Suprapubic skin (tissue), 4 donors: Measurements from ENCODE around the gene CLCN5. TPM values are rescaled to one million over a fixed set of nuclear protein-coding genes. Genes with fewer than 3 reads are reported as not detected.

ENCODE experiments used
- DNase-seq, 2 donors: peaks; one replicate each; pipeline ENCODE4 v3.0.0-alpha.2; 2019; ENCODE audit warnings: low spot score in 2 of 2
- H3K27ac ChIP-seq: fragments of 200-600 bp; sonication (generic); one replicate; pipeline ENCODE4 v1.5.1; 2019
- H3K27me3 ChIP-seq: fragments of 200-600 bp; sonication (generic); one replicate; pipeline ENCODE4 v1.5.1; 2019
- H3K36me3 ChIP-seq: fragments of 200-600 bp; sonication (generic); one replicate; pipeline ENCODE4 v1.5.1; 2019
- H3K4me1 ChIP-seq: fragments of 200-600 bp; sonication (generic); one replicate; pipeline ENCODE4 v1.5.1; 2019
- H3K4me3 ChIP-seq: fragments of 200-600 bp; sonication (generic); one replicate; pipeline ENCODE4 v1.5.1; 2019; ENCODE audit warnings: mild to moderate bottlenecking
- H3K9me3 ChIP-seq: fragments of 200-600 bp; sonication (generic); one replicate; pipeline ENCODE4 v1.5.1; 2019
- CTCF ChIP-seq, 2 donors: fragments of 200-600 bp in 1 of 2; fragments of 450-650 bp in 1 of 2; sonication (generic) in 1 of 2; IDR thresholded peaks; one replicate each; pipeline ENCODE4 v1.5.1; 2016 to 2019; ENCODE audit warnings: antibody characterized with exemption in 2 of 2, mild to moderate bottlenecking in 1 of 2, moderate library complexity in 1 of 2
- EP300 ChIP-seq: sonication (generic); formaldehyde crosslinking; IDR thresholded peaks from one replicate; pipeline ENCODE4 v1.6.1; 2017; ENCODE audit warnings: antibody characterized with exemption
- POLR2A ChIP-seq, 2 donors: fragments of 450-650 bp; IDR thresholded peaks; one replicate each; pipeline ENCODE4 v1.6.1; 2017; ENCODE audit warnings: antibody characterized with exemption in 2 of 2, mild to moderate bottlenecking in 2 of 2, moderate library complexity in 2 of 2
- POLR2AphosphoS5 ChIP-seq, 3 donors: sonication (generic); formaldehyde crosslinking; IDR thresholded peaks; one replicate each; pipeline ENCODE4 v1.6.1; 2017; ENCODE audit warnings: antibody characterized with exemption in 3 of 3
- WGBS: methylation state at CpG from one replicate; pipeline ENCODE4 v1.1.5; 2018; 5-methylcytosine and 5-hydroxymethylcytosine counted together
- total RNA-seq, 4 donors: library from RNA; depleted of rRNA; stranded (reverse); fragments of >200 nt; gene quantifications; one replicate each; pipeline ENCODE4 v1.1.0, GENCODE V29; 2016

CLCN5 gene
- total RNA-seq, 4 donors from 2014 or later = 6.9 to 24.1 (median 11.5) TPM

GRCh38 chrX:49932791-49933190, 10.4 kb downstream of the CLCN5 start:
- WGBS = 79% methylated on average over 2 of the region's 2 CpGs
- Histone ChIP-seq H3K36me3 (no peaks in the 10 kb centered on the region), H3K9me3 (no peaks in the 10 kb centered on the region), H3K4me3 (no peak overlapping the region), H3K27me3 (no peaks in the 10 kb centered on the region), H3K4me1 (no peaks in the 10 kb centered on the region), H3K27ac (no peak overlapping the region)
- DNase-seq = no peak
- no peak for TF ChIP-seq POLR2AphosphoS5 (IDR thresholded peaks at IDR 0.05)
- no peak for TF ChIP-seq EP300
- no peak for TF ChIP-seq POLR2A (IDR thresholded peaks at IDR 0.05)
- no peak for TF ChIP-seq CTCF (IDR thresholded peaks at IDR 0.05)

GRCh38 chrX:49934148-49934547, 11.8 kb downstream of the CLCN5 start:
- Histone ChIP-seq H3K4me1 (no peaks in the 10 kb centered on the region), H3K36me3 (no peaks in the 10 kb centered on the region), H3K4me3 (no peak overlapping the region), H3K27me3 (no peaks in the 10 kb centered on the region), H3K27ac (no peak overlapping the region), H3K9me3 (no peaks in the 10 kb centered on the region)
- no peak for TF ChIP-seq POLR2AphosphoS5 (IDR thresholded peaks at IDR 0.05)
- TF ChIP-seq POLR2A (IDR thresholded peaks at IDR 0.05) = no peak
- no peak for TF ChIP-seq CTCF (IDR thresholded peaks at IDR 0.05)
- TF ChIP-seq EP300 = no peak
- WGBS = 67% methylated on average over 3 of the region's 3 CpGs
- no peak for DNase-seq

- 75% methylated on average over 3 of the region's 3 CpGs for WGBS
These were observed 12.3 kb downstream of the CLCN5 start for GRCh38 chrX:49934729-49935128.

GRCh38 chrX:49947781-49948180, 25.4 kb downstream of the CLCN5 start:
- Histone ChIP-seq H3K4me1 (no peaks in the 10 kb centered on the region), H3K9me3 (no peaks in the 10 kb centered on the region), H3K27ac (no peak overlapping the region), H3K36me3 (no peaks in the 10 kb centered on the region), H3K4me3 (no peak overlapping the region), H3K27me3 (no peaks in the 10 kb centered on the region)
- TF ChIP-seq POLR2AphosphoS5 (IDR thresholded peaks at IDR 0.05) (no peak), POLR2A (IDR thresholded peaks at IDR 0.05) (no peak)
- no peak for DNase-seq
- WGBS = 64% methylated on average over 2 of the region's 2 CpGs

More at GRCh38 chrX:49934729-49935128, 12.3 kb downstream of the CLCN5 start:
- Histone ChIP-seq H3K9me3 (no peaks in the 10 kb centered on the region), H3K36me3 (no peaks in the 10 kb centered on the region), H3K4me1 (no peaks in the 10 kb centered on the region), H3K4me3 (no peak overlapping the region), H3K27me3 (no peaks in the 10 kb centered on the region), H3K27ac (no peak overlapping the region)
- DNase-seq = no peak
- TF ChIP-seq POLR2AphosphoS5 (IDR thresholded peaks at IDR 0.05) = no peak
- no peak for TF ChIP-seq CTCF (IDR thresholded peaks at IDR 0.05)
- no peak for TF ChIP-seq POLR2A (IDR thresholded peaks at IDR 0.05)
- TF ChIP-seq EP300 = no peak

GRCh38 chrX:49949961-49950360, 27.6 kb downstream of the CLCN5 start:
- TF ChIP-seq POLR2A (IDR thresholded peaks at IDR 0.05) (no peak), EP300 (no peak), POLR2AphosphoS5 (IDR thresholded peaks at IDR 0.05) (no peak), CTCF (IDR thresholded peaks at IDR 0.05) (no peak)
- H3K4me3 ChIP-seq = no peak overlapping the region
- H3K27ac ChIP-seq = no peak overlapping the region
- H3K4me1 ChIP-seq = no peaks in the 10 kb centered on the region
- H3K36me3 ChIP-seq = no peaks in the 10 kb centered on the region
- WGBS = 47% methylated on average over 1 of the region's 1 CpG
- H3K27me3 ChIP-seq = no peaks in the 10 kb centered on the region
- DNase-seq = no peak
- H3K9me3 ChIP-seq = no peaks in the 10 kb centered on the region

GRCh38 chrX:49951524-49952193, 29.3 kb downstream of the CLCN5 start:
- no peak for DNase-seq
- 82% methylated on average over 1 of the region's 1 CpG for WGBS
- Histone ChIP-seq H3K4me3 (no peak overlapping the region), H3K27me3 (no peaks in the 10 kb centered on the region), H3K4me1 (no peaks in the 10 kb centered on the region), H3K27ac (no peak overlapping the region), H3K36me3 (no peaks in the 10 kb centered on the region), H3K9me3 (no peaks in the 10 kb centered on the region)
- TF ChIP-seq CTCF (IDR thresholded peaks at IDR 0.05) = no peak
- TF ChIP-seq POLR2A (IDR thresholded peaks at IDR 0.05) = no peak
- TF ChIP-seq POLR2AphosphoS5 (IDR thresholded peaks at IDR 0.05) = no peak
- TF ChIP-seq EP300 = no peak
